Stimulated activated CD8-positive, alpha-beta memory T cell treated with anti-CD3 and anti-CD28 coated beads, Interleukin-12 subunit alpha, Interleukin-12 subunit beta, amount 100 ng/mL, for 24 hours (primary cell): ENCODE results near the gene LRP1B.

Source experiments
- DNase-seq: peaks from one replicate; pipeline ENCODE4 v3.0.0-alpha.2; 2020; ENCODE audit errors: extremely low read depth

The LRP1B gene

DNA sequence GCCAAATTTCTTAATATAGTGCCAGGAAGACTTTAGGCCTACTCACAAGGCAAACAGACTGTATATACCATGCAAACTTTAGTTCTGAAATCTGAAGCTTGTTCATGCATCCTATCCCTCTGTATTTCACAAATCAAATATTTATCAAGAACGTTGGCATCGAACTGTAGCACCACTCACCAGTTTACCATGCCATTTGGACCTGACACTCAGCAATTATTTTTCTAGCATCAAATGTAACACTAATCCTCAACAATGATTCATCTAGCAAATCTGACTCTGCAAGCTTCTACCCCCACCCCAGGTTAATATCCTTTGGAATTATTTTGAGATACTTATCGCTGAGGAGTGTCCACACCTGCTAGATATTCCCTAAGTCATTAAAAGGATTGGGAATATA is 1506.6 kb downstream of the LRP1B start:
- DNase-seq: no peak

DNA sequence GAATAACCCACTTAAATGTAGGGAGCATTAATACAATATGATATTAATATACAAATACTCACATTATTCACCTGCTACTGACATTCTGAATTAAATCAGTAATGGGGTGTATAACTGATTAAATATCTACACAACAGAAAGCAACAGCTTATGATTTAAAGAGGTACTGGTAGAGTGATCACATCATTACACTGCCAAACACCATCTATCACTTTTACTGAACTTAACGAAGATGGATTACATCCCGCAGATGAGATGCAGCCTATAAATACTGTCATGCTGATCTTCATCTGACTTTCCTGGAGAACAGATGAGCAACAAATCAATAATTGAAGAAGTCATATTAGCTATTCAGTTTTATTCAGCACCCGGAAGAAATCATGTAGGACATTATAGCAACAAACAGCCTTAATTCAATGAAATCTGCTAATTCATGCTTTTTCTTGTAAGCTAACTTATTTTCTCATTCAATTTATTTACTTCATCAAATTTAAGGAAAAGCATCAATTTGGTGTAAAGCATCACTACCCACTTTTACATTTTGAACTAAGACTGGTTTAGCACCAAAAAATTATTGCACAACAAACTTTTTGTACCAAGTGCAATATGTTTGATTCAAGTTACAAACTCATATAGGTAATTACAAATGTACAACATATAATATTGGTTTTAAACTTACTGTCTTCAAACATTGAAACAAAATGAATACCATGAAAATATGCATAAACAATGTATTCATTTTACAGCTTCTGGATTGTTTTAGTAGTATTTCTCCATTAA is 1509.0 kb downstream of the LRP1B start:
- no peak for DNase-seq

DNA sequence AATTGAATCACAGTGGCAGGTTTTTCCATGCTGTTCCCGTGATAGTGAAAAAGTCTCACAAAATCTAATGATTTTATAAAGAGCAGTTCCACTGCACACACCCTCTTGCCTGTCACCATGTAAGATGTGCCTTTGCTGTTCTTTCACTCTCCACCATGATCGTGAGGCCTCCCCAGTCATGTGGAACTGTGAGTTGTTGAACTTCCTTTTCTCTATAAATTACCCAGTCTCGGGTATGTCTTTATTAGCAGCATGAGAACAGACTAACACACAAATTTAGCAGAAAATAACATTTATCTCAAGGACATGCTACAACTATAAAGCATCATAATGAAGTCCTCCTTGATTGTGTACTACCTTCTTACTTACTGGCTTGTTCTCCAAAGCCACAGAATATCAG is 1526.0 kb downstream of the LRP1B start:
- DNase-seq: no peak

DNA sequence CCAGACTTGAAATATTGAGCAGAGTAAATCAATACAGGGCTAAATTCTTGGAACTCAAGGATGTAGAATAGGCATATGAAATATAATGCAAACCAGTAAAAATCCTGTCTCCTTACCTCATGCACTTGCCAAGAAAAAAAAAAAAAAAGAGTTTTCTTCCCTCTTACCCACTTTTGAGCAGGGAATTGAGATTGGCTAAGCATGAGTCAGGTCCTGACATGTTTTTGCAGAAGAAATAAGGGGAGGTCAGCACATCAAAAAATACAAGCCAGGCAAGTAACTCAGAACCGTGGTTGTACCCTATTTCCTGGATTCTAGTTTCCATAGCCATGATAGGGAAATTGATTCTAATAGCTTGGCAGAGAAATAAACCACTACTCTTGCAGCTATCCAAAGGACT is 1526.7 kb downstream of the LRP1B start:
- DNase-seq: no peak

DNA sequence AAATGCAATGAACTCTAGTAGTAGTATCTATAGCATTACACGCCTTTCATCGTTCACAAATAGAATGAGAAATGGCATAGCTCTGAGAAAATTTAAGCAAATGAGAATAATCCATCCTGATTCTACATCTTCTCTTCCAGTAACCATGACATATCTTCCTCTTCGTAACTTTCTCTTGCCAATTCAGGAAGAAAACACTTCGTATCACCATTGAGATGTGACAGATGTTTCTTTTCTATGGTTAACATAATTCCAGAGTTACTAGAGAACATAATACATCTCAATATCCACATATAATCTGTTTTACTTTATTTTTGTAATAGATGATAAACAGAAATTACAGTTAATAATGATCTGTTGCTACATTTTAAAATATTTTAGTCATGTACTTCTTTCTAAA is 1527.4 kb downstream of the LRP1B start:
- DNase-seq: no peak

DNA sequence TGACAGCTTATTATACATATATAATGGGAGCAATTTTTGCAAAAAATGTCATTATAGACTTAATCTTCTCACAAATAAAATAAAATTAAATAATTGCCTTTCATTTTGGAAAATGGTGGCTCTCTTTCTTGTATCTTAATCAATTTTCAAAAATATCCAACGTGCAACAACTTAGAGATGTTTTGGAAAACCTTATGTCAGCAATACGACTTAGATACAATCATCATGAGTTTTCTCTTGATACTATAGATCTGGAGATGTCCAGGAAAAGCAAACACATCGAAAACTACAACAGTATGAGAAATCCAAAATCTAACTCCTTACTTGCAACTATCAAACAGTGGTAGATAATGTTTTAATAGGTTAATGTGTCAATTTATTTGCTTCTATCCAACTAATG is 1529.0 kb downstream of the LRP1B start:
- no peak for DNase-seq

DNA sequence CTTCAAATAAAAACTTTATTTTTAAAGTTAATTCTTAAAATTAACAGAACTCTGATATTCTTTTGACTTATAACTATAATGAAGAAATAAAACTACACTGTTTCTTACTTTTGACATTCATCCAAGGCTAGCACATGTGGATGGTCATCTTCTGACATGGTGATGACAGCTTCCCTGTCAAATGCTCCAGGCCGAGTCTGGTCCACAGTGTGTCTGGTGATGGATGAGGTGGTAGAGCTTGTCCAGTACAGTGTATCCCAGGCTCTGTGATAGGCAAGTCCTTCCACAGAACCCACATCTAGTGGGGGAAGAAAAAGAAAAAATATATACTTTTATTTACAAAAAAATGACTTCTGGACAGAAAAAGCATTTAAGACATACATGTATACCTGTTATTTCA is 1529.5 kb downstream of the LRP1B start:
- no peak for DNase-seq

DNA sequence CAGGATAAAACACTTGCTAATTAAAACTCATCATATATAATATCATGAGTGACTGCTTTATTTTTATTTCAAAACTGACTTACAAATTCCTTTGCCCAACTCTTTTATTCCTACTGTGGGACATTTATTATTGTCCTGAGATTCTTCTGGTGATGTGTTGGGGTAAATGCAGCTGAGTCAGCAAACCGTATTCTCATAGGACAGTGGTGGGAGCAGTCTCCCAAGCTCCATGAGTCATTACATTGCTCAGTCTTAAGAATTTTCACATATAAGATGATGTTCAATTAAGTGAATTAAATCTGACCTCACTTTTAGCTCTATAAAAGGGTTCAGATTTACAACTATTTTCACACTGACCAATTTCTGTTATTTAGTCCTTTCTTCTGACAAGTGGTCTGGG is 1530.7 kb downstream of the LRP1B start:
- DNase-seq: no peak

DNA sequence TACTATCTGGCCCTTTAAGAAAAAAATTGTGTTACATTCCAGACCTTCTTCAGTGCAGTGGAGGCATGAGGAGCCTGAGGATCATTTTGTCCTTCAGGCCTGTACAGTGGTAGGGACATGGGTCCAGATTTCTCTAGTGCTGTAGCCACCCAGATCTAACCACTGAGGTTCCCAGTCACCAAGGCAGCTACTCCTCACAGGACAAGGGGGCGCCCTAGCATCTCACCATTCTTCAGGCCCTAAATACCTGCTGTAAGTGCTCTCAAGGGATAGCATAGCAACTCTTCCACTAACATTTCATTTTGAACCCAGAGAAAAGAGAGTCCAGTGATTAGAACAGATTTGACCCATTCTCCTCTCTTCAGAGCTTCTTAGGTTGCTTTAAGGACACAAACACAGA is 1533.0 kb downstream of the LRP1B start:
- DNase-seq: no peak

DNA sequence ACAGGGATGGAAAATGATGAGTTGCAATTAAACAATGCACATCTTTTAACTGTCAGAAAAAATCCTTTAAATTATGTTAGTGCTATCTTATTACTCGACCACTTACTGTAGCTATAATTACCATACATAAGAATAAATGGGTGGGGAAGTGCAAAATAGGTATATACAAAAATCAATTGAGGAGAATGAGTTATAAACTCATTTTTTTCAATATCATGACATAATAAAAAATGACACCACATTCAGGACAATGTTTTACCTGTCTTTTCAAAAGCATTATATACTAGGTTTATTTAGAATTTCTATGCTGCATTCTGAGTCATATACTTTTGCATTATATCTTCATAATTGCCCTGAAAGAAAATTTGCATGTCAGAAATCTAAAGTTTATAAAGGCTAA is 1533.6 kb downstream of the LRP1B start:
- DNase-seq: no peak

DNA sequence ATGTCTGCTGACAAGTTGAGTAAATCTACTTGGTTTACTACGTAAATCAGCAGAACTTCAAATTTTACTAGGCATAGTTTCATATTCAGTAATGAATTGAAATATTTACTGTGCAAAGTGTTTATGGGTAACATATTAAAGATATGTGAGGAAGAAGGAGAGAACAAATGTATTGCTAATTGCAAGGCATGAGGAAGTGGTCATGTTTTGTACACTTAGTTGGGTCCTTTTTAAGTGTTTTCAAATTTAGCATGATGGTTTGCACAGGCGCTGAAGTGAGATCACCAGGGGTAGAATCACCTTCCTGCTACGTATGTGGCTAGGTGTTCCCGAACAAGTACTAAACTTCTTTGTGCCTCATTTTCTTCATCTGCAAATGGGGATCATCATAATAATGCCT is 1534.4 kb downstream of the LRP1B start:
- no peak for DNase-seq

DNA sequence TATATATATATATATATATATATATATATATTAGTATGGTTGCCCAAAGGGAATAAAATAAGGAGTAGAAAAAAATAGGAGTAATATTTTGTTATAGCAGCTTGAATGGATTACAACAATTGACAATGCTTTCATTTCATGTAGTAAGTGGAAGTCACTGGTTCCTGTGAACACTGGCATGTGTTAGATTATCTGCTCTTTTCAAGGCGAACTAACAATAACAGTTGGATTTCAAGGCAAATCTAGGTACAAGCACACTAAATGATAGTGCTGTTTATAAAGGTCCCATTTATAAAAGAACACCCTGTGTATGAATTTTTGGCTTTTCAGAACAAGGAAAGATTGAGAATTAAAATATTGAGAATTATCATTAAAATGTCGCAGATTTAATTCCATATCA is 1535.7 kb downstream of the LRP1B start:
- DNase-seq: no peak

DNA sequence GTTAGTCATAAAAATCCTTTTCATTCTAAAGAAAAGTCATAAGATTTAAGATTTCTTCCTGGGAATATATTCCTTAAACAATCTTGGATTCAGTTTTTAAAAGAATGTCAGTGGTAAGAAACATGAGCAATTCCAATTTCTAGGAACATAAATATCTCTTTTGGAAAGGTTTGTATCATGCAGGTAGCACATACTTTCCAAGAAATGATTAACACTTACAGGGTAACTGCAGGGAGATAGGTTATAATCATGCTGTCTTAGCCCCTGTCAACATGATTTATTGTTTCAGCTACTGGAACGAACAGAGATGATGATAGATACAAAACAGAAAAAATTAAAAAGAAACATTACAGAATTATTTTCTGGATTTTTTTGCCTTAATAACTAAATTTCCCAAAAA is 1537.7 kb downstream of the LRP1B start:
- DNase-seq: no peak

DNA sequence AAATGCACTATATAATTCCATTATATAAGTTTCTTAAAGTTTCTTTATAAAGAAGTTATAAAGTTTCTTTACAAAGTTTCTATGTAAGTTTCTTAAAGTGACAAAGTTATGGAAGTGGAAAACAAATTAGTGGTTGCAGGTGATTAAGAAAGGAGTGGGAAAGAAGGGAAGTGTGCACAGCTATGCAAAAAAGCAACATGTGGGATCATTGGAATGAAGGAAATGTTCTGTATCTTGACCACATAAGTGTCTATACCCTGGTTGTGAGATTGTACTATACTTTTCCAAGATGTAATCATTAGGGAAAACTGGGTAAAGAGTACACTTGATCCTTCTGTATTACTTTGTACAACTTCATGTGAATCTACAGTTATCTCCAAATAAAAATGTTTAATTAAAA is 1541.1 kb downstream of the LRP1B start:
- DNase-seq: no peak

DNA sequence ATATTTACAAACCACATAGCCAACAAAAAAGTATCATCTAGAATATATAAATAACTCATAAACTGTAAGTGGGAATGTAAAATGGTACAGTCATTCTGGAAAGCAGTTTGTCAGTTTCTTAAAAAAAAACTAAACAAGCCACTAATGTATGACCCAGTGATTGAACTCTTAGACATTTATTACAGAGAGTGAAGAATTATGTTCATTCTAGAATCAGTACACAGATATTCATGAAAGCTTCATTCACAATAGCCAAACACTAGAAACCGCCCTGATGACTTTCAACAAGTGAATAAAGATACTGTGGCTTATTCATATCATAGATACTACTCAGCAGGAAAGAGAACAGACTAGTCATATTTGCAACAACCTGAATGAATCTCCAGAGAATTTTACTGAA is 1541.5 kb downstream of the LRP1B start:
- no peak for DNase-seq

DNA sequence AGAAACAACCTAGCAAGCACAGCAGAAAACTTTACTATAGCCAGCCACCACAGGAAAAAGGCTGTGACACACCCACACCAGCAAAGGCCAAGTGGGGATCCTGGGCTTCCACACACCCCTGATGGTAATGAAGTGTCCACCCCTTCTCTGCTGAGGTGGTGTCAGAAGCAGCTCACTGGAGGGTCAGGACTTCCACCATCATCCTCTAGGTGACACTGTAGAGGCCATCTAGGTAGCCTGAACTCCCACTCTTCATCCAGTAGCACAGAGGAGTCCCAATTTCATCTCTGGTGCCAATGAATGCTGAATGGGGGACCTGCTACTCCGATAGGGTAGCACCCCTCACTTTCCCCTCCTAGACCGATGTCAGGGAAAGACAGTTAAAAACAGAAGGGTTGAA is 1544.4 kb downstream of the LRP1B start:
- DNase-seq: no peak

DNA sequence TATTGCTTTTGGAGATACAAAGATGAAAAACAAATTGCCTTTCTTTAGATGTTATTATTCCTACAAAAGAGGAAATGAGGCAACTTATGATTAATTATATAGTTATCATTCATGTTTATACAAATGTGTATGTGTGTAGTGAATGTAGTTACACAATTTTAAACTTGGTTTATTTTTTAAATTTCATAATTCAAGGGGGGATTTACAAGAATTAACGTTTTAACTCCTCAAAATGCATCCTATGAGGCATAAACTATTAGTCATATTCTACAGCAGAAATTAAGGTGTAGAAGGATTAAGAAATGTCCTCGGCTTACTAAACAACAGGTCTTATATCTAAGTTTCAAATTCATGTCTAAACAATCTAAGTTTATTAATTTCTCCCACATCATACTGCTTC is 1545.8 kb downstream of the LRP1B start:
- DNase-seq: no peak

DNA sequence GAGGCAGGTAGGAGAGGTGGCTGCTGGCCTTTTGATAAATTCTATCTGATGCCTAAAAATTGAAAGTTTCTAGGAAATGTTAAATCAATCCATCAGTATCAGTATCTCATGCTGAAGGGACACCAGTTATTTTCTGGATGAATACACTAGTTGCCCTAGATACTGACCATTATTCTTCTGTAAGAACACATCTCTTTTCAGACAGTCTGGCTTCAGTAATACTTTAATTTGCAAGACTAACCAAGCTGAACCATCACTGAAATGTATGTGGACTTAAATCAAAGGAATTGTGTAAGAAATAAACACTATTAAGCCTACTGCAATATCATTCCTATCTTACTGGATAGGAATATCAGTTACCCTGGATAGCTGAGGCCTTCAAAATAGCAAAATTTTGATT is 1546.3 kb downstream of the LRP1B start:
- no peak for DNase-seq

DNA sequence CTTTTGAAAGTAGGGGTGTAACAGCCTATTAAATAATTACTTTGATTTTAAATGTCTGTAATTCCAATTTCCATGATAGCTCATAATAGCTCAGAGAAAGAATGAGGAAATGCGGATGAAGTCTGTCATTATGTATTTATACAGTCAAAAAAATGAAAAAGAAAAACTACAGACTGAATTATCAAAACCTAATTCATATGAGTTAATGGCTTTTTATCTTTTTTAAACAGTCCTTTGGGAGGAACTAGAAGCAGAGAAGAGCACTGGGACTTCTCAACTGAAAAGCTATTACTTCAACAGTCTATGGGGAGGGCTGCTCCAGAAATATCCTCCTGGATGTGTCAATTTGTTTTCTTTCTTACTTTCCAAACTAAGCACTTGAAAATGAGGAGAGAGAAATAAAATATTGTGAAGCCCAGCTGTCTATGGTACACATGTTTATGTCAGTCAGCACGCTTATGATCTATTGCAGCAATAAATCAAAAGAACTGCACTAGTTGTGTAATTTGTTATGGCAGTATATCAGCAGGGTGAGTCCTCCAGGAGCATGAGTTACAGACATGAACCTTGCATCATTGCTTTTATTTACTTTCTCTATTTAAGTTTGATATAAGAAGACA is 1550.2 kb downstream of the LRP1B start:
- DNase-seq: no peak

DNA sequence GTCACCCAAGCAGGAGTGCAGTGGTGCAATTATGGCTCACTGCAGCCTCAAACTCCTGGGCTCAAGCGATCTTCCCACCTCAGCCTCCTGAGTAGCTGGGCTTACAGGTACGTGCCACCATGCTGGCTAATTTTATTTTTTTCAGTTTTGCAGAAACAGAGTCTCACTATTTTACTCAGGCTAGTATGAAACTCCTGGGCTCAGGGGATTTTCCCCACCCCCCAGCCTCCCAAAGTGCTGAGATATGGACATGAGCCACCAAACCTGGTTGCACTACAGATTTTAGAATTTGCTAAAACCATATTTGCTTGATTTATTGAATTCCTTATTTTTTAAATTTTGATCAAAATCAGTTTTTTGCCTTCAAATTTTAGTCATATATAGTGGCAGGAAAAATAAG is 1553.4 kb downstream of the LRP1B start:
- no peak for DNase-seq

DNA sequence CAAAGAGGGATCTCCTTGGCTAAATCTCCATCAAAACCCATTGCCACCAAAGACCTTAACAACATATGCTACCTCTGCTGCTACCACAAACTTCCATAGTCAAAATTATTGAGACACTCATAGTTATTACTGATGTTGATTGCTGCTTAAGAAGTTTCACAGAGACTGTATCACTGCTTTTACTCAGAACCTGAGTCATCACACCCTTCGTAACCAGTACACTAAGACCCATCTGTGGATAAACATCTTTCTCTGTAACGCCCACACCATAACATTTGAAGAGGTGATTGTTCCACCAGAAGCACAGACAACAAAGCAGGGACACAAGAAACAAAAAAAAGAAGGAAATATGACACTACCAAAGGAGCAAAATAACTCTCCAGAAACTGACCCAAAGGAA is 1563.1 kb downstream of the LRP1B start:
- no peak for DNase-seq

DNA sequence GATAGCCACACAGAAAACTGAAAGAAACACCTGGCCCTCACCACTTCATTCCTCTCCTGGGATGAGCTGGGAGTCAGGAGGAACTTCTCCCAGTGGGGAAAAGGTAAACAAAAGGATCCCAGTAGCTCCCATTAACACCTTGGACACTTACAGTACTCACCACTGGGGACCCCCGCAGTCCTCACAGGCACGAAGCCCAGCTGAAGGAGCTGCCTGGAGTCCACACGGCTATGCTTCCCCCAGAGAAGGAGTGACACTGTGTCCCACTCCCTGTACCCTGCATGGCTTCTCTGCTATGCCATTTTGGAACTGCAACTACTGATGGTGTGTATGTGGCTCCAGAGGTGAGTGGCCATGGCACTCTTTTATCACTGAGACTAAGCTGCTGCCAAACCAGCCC is 1565.1 kb downstream of the LRP1B start:
- DNase-seq: no peak

DNA sequence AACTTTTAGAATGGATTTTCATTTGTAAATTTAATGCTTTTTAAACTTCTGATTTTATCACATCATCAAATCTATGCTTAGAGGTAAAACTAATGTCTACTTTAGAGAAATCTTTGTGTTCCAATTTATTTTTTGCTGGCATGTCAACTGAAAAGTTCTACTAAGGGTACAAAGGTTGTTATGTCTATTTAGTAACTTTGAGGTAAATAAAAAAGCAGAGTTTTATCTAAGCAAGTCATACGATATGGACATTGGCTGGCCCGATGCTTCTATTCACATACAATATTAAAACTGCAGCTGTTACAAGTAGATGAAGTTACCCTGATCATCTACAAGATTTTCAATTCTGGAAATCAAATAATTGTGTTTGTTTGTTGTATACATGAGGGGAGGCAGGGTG is 1575.1 kb downstream of the LRP1B start:
- DNase-seq: no peak

DNA sequence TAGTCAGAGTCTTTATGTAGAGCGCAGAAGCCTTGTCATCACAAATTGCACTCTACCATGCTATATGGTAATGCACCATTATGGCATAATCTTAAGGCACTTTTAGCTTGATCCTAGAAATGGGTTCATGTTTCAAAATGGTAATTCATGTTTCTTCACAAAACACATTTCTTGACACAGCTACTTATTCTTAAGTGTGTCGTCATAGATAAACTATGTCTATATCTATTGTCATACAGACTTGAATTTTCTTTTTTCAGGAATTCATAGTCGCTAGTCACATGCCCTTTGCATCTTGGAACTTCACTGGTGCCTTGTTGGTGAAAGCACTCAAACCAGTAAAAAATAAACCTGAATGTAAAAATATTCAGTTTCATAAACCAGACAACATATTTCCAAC is 1578.2 kb downstream of the LRP1B start:
- no peak for DNase-seq
